Activated T-helper 17 cell treated with anti-CD3 and anti-CD28 coated beads, Interleukin-2, amount 50 U/mL, for 72 hours (primary cell): ENCODE data around the gene HTRA1. TPM values are rescaled to one million over a fixed set of nuclear protein-coding genes. Genes with fewer than 3 reads are reported as not detected.

Experiments
- ATAC-seq: fragments of 150-1000 bp; cut with Tn5 transposase; replicated peaks from 2 replicates; pipeline ENCODE4 v1.10.0; 2021; ENCODE audit warnings: mild to moderate bottlenecking, moderate library complexity
- H3K27ac Mint-ChIP-seq: one replicate; pipeline ENCODE4 v1.8.0; 2022; ENCODE audit warnings: mixed read lengths
- H3K27me3 Mint-ChIP-seq: one replicate; pipeline ENCODE4 v1.8.0; 2022; ENCODE audit warnings: mixed read lengths
- H3K36me3 Mint-ChIP-seq: one replicate; pipeline ENCODE4 v1.8.0; 2022; ENCODE audit warnings: low read depth, mild to moderate bottlenecking, mixed read lengths
- H3K4me1 Mint-ChIP-seq: one replicate; pipeline ENCODE4 v1.8.0; 2022; ENCODE audit warnings: mixed read lengths
- H3K4me3 Mint-ChIP-seq: one replicate; pipeline ENCODE4 v1.8.0; 2022; ENCODE audit warnings: mild to moderate bottlenecking, mixed read lengths
- H3K9me3 Mint-ChIP-seq: one replicate; pipeline ENCODE4 v1.8.0; 2022; ENCODE audit warnings: mixed read lengths
- total RNA-seq, 2 donors: library from RNA; stranded (reverse); gene quantifications; one replicate each; pipeline ENCODE4 v1.2.3, GENCODE V29; 2022

HTRA1 gene
- total RNA-seq = not detected

GRCh38 chr10:122461367-122461728 lies at the start of gene HTRA1:
TSS of gene HTRA1 (plus strand) at chr10:122461553. CDS start at chr10:122461653, 100 bp downstream.
- H3K27ac Mint-ChIP-seq = no peak within 1 kb of the TSS
- no peaks in the 10 kb centered on the region for H3K36me3 Mint-ChIP-seq
- no peaks in the 10 kb centered on the region for H3K4me1 Mint-ChIP-seq
- peak; percentile 15 for ATAC-seq
- H3K4me3 Mint-ChIP-seq = peak within 1 kb of the TSS; percentile 74
- H3K27me3 Mint-ChIP-seq = peaks cover 48% of the 10 kb centered on the region
- no peaks in the 10 kb centered on the region for H3K9me3 Mint-ChIP-seq

GRCh38 chr10:122413327-122413726 lies 48.0 kb upstream of the HTRA1 start:
- H3K4me3 Mint-ChIP-seq = no peak overlapping the region
- H3K4me1 Mint-ChIP-seq = peaks cover 7% of the 10 kb centered on the region
- no peaks in the 10 kb centered on the region for H3K9me3 Mint-ChIP-seq
- peaks cover 55% of the 10 kb centered on the region for H3K36me3 Mint-ChIP-seq
- H3K27ac Mint-ChIP-seq = no peak overlapping the region
- H3K27me3 Mint-ChIP-seq = no peaks in the 10 kb centered on the region
- ATAC-seq = no peak

GRCh38 chr10:122417667-122418066 lies 43.7 kb upstream of the HTRA1 start:
- Mint-ChIP-seq H3K27ac (peak overlapping the region; percentile 66), H3K27me3 (no peaks in the 10 kb centered on the region), H3K4me1 (peaks cover 28% of the 10 kb centered on the region), H3K9me3 (no peaks in the 10 kb centered on the region), H3K36me3 (peaks cover 52% of the 10 kb centered on the region), H3K4me3 (peak overlapping the region; percentile 46)
- ATAC-seq = no peak

- no peaks in the 10 kb centered on the region for H3K27me3 Mint-ChIP-seq
- no peak overlapping the region for H3K27ac Mint-ChIP-seq
- peaks cover 47% of the 10 kb centered on the region for H3K36me3 Mint-ChIP-seq
- H3K9me3 Mint-ChIP-seq = no peaks in the 10 kb centered on the region
- no peak for ATAC-seq
- no peak overlapping the region for H3K4me3 Mint-ChIP-seq
- peaks cover 28% of the 10 kb centered on the region for H3K4me1 Mint-ChIP-seq
Measured at GRCh38 chr10:122419016-122419415, 42.3 kb upstream of the HTRA1 start.

- ATAC-seq = no peak
- Mint-ChIP-seq H3K4me1 (peaks cover 28% of the 10 kb centered on the region), H3K27ac (peak overlapping the region; percentile 5), H3K36me3 (peaks cover 50% of the 10 kb centered on the region), H3K9me3 (no peaks in the 10 kb centered on the region), H3K4me3 (no peak overlapping the region), H3K27me3 (no peaks in the 10 kb centered on the region)
Measured at GRCh38 chr10:122419876-122420623, 41.3 kb upstream of the HTRA1 start.

GRCh38 chr10:122420624-122421007 lies 40.7 kb upstream of the HTRA1 start:
- Mint-ChIP-seq H3K9me3 (no peaks in the 10 kb centered on the region), H3K4me1 (peaks cover 28% of the 10 kb centered on the region), H3K36me3 (peaks cover 50% of the 10 kb centered on the region), H3K27ac (peak overlapping the region; percentile 5), H3K27me3 (no peaks in the 10 kb centered on the region), H3K4me3 (peak overlapping the region; percentile 11)
- no peak for ATAC-seq

- peak; percentile 30 for ATAC-seq
- Mint-ChIP-seq H3K9me3 (no peaks in the 10 kb centered on the region), H3K27ac (peak overlapping the region; percentile 5), H3K4me3 (peak overlapping the region; percentile 11), H3K36me3 (peaks cover 49% of the 10 kb centered on the region), H3K4me1 (peaks cover 23% of the 10 kb centered on the region), H3K27me3 (no peaks in the 10 kb centered on the region)
Measured at GRCh38 chr10:122421054-122421625, 40.2 kb upstream of the HTRA1 start.

- ATAC-seq = peak; percentile 49
- H3K27me3 Mint-ChIP-seq = no peaks in the 10 kb centered on the region
- no peak overlapping the region for H3K4me3 Mint-ChIP-seq
- no peaks in the 10 kb centered on the region for H3K9me3 Mint-ChIP-seq
- H3K4me1 Mint-ChIP-seq = peaks cover 21% of the 10 kb centered on the region
- H3K27ac Mint-ChIP-seq = peak overlapping the region; percentile 28
- peaks cover 48% of the 10 kb centered on the region for H3K36me3 Mint-ChIP-seq
Measured at GRCh38 chr10:122421742-122422141, 39.6 kb upstream of the HTRA1 start.

- Mint-ChIP-seq H3K27me3 (no peaks in the 10 kb centered on the region), H3K27ac (peak overlapping the region; percentile 28), H3K4me1 (peaks cover 21% of the 10 kb centered on the region), H3K9me3 (no peaks in the 10 kb centered on the region), H3K36me3 (peaks cover 47% of the 10 kb centered on the region), H3K4me3 (no peak overlapping the region)
- ATAC-seq = peak; percentile 85
Measured at GRCh38 chr10:122422266-122422989, 38.9 kb upstream of the HTRA1 start.

GRCh38 chr10:122424059-122424458 lies 37.3 kb upstream of the HTRA1 start:
- H3K36me3 Mint-ChIP-seq = peaks cover 46% of the 10 kb centered on the region
- no peak overlapping the region for H3K4me3 Mint-ChIP-seq
- peaks cover 21% of the 10 kb centered on the region for H3K4me1 Mint-ChIP-seq
- no peak for ATAC-seq
- H3K27me3 Mint-ChIP-seq = no peaks in the 10 kb centered on the region
- no peaks in the 10 kb centered on the region for H3K9me3 Mint-ChIP-seq
- no peak overlapping the region for H3K27ac Mint-ChIP-seq

- H3K4me3 Mint-ChIP-seq = no peak overlapping the region
- no peak for ATAC-seq
- no peaks in the 10 kb centered on the region for H3K27me3 Mint-ChIP-seq
- peaks cover 8% of the 10 kb centered on the region for H3K4me1 Mint-ChIP-seq
- H3K36me3 Mint-ChIP-seq = peaks cover 58% of the 10 kb centered on the region
- no peaks in the 10 kb centered on the region for H3K9me3 Mint-ChIP-seq
- no peak overlapping the region for H3K27ac Mint-ChIP-seq
Measured at GRCh38 chr10:122426829-122427228, 34.5 kb upstream of the HTRA1 start.

- Mint-ChIP-seq H3K27me3 (no peaks in the 10 kb centered on the region), H3K27ac (no peak overlapping the region), H3K4me3 (no peak overlapping the region), H3K4me1 (peaks cover 3% of the 10 kb centered on the region), H3K36me3 (peaks cover 58% of the 10 kb centered on the region), H3K9me3 (no peaks in the 10 kb centered on the region)
- no peak for ATAC-seq
Measured at GRCh38 chr10:122427280-122427679, 34.1 kb upstream of the HTRA1 start.

- no peak for ATAC-seq
- no peak overlapping the region for H3K4me3 Mint-ChIP-seq
- no peaks in the 10 kb centered on the region for H3K27me3 Mint-ChIP-seq
- H3K9me3 Mint-ChIP-seq = no peaks in the 10 kb centered on the region
- no peaks in the 10 kb centered on the region for H3K4me1 Mint-ChIP-seq
- H3K27ac Mint-ChIP-seq = no peak overlapping the region
- H3K36me3 Mint-ChIP-seq = peaks cover 11% of the 10 kb centered on the region
Measured at GRCh38 chr10:122435212-122435827, 26.0 kb upstream of the HTRA1 start.

GRCh38 chr10:122441961-122442360 lies 19.4 kb upstream of the HTRA1 start:
- no peak for ATAC-seq
- Mint-ChIP-seq H3K36me3 (no peaks in the 10 kb centered on the region), H3K9me3 (no peaks in the 10 kb centered on the region), H3K4me3 (no peak overlapping the region), H3K27me3 (no peaks in the 10 kb centered on the region), H3K27ac (no peak overlapping the region), H3K4me1 (no peaks in the 10 kb centered on the region)
